ENCODE results near the gene SLC9A3. TPM values are rescaled to one million over a fixed set of nuclear protein-coding genes. Genes with fewer than 3 reads are reported as not detected.

SLC9A3 gene
- total RNA-seq, 1 donor from 2014 or later, result 2.4 TPM

Other genes with a start within 250 kb of the SLC9A3 start
- 18.3 TPM for gene AHRR, start 202.7 kb downstream of the SLC9A3 start, total RNA-seq (ENCODE audit: insufficient read depth, low replicate concordance)
- 19.7 TPM for gene EXOC3, start 81.3 kb downstream of the SLC9A3 start, total RNA-seq (ENCODE audit: insufficient read depth, low replicate concordance)
- gene CEP72, start 87.9 kb upstream of the SLC9A3 start, total RNA-seq (ENCODE audit: insufficient read depth, low replicate concordance), result 0.72 TPM
- gene TPPP, start 168.9 kb upstream of the SLC9A3 start, total RNA-seq (ENCODE audit: insufficient read depth, low replicate concordance), result 1.9 TPM